Uterus (tissue), 2 donors: ENCODE results near the gene PLK5.

Source experiments
- CTCF ChIP-seq, 4 experiments: fragments of 200-600 bp in 2 of 4; fragments of 450-650 bp in 2 of 4; sonication (generic) in 2 of 4; IDR thresholded peaks; one replicate each; pipeline ENCODE4 v1.5.1; 2016 to 2019; ENCODE audit warnings: antibody characterized with exemption in 4 of 4, mild to moderate bottlenecking in 2 of 4, moderate library complexity in 1 of 4
- POLR2A ChIP-seq, 2 donors: fragments of 450-650 bp; IDR thresholded peaks; one replicate each; pipeline ENCODE4 v1.6.1; 2016; ENCODE audit warnings: antibody characterized with exemption in 2 of 2, mild to moderate bottlenecking in 1 of 2, moderate library complexity in 1 of 2

- TF ChIP-seq CTCF (IDR thresholded peaks at IDR 0.05): no peak
- TF ChIP-seq POLR2A (IDR thresholded peaks at IDR 0.05): no peak
Observed at GRCh38 chr19:1571358-1571757, 47.5 kb downstream of the PLK5 start.
